Measurements from ENCODE around the gene SPNS2. TPM values are rescaled to one million over a fixed set of nuclear protein-coding genes. Genes with fewer than 3 reads are reported as not detected.

SPNS2 gene
- total and polyA plus RNA-seq, 9 donors, result 0.48 to 12.7 (median 4.2) TPM

DNA sequence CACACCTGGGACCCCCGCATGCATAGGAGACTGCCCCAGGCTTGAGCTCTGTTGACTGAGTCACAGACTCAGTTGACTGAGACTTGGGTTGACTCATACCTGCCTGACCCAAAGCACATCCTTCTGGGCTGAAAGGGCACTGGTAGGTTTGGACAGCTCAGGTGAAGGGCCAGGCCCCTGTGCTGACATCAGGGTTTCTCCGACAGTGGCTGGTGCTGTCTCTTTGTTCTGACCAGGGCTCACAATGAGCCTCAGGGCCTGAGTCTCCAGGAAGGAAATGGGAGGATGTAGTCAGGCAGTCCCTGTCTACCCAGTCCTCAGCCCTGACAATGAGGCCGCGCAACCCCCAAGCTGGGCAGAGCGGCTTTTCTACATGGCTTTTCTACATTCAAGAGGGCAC, 6.5 kb downstream of the SPNS2 start:
- TF ChIP-seq, protein P1, sequence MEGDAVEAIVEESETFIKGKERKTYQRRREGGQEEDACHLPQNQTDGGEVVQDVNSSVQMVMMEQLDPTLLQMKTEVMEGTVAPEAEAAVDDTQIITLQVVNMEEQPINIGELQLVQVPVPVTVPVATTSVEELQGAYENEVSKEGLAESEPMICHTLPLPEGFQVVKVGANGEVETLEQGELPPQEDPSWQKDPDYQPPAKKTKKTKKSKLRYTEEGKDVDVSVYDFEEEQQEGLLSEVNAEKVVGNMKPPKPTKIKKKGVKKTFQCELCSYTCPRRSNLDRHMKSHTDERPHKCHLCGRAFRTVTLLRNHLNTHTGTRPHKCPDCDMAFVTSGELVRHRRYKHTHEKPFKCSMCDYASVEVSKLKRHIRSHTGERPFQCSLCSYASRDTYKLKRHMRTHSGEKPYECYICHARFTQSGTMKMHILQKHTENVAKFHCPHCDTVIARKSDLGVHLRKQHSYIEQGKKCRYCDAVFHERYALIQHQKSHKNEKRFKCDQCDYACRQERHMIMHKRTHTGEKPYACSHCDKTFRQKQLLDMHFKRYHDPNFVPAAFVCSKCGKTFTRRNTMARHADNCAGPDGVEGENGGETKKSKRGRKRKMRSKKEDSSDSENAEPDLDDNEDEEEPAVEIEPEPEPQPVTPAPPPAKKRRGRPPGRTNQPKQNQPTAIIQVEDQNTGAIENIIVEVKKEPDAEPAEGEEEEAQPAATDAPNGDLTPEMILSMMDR (IDR thresholded peaks at IDR 0.05), result no peak
- TF ChIP-seq EP300 (IDR thresholded peaks at IDR 0.05) (no peak), POLR2A (IDR thresholded peaks at IDR 0.05) (no peak)
- Histone ChIP-seq H3K4me1 (ENCODE audit: insufficient read depth) (no peaks in the 10 kb centered on the region), H3K36me3 (no peaks in the 10 kb centered on the region), H3K9me3 (no peaks in the 10 kb centered on the region), H3K27me3 (no peaks in the 10 kb centered on the region), H3K27ac (no peak overlapping the region), H3K4me3 (no peak overlapping the region)
- 86 to 98% (median 93%) methylated on average over 5 of the region's 5 CpGs for WGBS, 3 donors
- DNase-seq, result no peak
- intact Hi-C loops (cut with DNase I), result no loop called here

DNA sequence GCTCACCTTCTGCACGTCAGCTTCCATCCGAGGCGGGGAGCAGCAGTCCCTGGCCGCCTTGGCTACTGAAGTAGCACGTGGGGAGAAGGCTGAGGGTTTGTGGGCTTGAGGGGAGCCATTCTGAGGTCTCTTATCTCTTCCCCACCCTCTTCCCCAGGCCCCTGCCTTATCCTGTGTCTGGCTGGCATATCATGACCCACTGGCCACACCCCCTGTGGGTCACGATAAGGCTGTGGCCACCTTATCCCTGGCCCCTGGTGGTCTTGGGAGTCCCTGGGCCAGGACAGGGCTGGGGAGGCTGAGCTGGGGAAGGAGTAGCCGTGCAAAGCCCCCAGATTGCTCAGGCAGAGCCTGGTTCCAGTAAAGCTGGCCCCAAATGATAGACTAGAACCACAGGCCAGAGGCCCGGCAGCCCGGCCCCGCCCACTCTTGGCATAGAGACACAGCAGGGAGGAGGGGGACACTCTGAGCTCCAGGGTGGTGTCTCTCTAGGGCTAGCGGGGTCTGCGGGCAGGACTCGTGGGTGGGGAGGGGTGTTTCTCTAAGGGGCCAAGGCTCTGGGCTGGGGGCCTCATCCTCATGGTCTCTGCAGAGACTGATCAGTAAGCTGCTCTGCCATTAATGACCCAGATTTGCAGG, 7.6 kb downstream of the SPNS2 start:
- no peaks in the 10 kb centered on the region for H3K36me3 ChIP-seq
- H3K4me1 ChIP-seq (ENCODE audit: insufficient read depth), result no peaks in the 10 kb centered on the region
- 54 to 63% (median 59%) methylated on average over 13 of the region's 13 CpGs for WGBS, 3 donors
- no peak overlapping the region for H3K27ac ChIP-seq
- H3K9me3 ChIP-seq, result no peaks in the 10 kb centered on the region
- H3K4me3 ChIP-seq, result no peak overlapping the region
- TF ChIP-seq POLR2A (IDR thresholded peaks at IDR 0.05), result no peak
- TF ChIP-seq, protein P1 (IDR thresholded peaks at IDR 0.05), result no peak
- no peak for DNase-seq
- intact Hi-C loops (cut with DNase I), result no loop called here
- H3K27me3 ChIP-seq, result no peaks in the 10 kb centered on the region

DNA sequence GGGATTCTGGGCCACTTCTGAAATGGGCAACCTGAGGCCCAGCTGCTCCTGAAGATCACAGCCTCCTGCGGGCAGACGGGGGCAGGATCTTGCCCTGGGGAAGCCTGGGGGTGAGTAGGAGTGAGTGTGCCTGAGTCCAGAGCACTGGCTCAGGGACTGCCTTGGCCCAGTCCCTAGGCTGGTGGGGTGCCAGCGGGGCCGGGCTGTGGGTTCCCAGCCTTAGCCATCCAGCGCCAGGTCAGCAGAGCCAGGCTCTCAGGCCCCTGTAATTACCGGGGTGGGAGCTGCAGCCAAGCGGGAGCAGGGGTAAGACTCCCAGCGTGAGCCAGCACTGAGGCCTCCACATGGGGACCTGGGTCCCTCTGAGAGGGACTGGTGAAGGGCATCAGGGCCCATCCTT, 8.2 kb downstream of the SPNS2 start:
- WGBS, 3 donors, result 85 to 91% (median 87%) methylated on average over 5 to 8 of the region's 8 CpGs
- H3K4me1 ChIP-seq (ENCODE audit: insufficient read depth), result no peaks in the 10 kb centered on the region
- intact Hi-C loops (cut with DNase I), result no loop called here

DNA sequence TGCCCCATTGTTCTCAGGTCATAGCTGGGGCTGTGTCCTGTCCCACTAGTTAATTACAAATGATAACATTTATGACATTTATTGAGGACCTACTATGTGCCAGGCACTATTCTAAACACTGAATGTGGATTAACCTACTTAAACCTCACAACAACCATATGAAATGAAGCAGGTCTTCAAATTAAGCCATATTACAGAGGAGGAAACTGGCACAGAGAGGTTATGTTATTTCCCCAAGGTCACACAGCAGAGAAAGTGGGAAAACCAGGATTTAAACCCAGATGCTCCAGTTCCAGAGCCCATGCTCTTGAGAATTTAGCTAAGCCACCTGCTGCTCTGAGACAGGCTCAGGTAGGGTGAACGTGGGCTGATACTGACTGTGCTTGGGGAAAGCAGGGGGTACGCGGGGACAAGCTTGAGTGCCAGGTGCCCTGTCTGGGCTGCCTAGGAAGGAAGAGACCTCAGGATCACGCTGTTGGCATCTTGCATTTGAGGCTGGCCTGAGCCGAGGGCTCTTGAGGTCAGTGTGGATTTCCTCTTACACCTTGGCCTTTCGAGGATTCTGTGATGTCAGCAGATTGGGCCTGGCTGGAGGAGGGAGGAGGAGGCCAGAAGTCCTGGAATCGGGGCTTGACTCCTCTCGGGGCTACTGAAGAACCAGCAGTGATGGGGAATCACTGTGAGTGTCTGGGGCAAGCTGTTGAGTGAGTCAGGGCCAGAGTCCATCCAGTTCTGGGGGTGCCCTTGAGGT, 8.9 kb downstream of the SPNS2 start:
- Histone ChIP-seq H3K9me3 (no peaks in the 10 kb centered on the region), H3K27me3 (no peaks in the 10 kb centered on the region), H3K4me1 (ENCODE audit: insufficient read depth) (no peaks in the 10 kb centered on the region), H3K27ac (no peak overlapping the region), H3K36me3 (no peaks in the 10 kb centered on the region), H3K4me3 (no peak overlapping the region)
- intact Hi-C loops (cut with DNase I), result no loop called here
- TF ChIP-seq POLR2A (IDR thresholded peaks at IDR 0.05) (no peak), EP300 (IDR thresholded peaks at IDR 0.05) (no peak)
- TF ChIP-seq, protein P1 (IDR thresholded peaks at IDR 0.05), result no peak
- DNase-seq, result no peak
- 82 to 89% (median 85%) methylated on average over 8 of the region's 8 CpGs for WGBS, 3 donors

More for the DNA sequence above, 8.2 kb downstream of the SPNS2 start:
- H3K27me3 ChIP-seq, result no peaks in the 10 kb centered on the region
- no peaks in the 10 kb centered on the region for H3K9me3 ChIP-seq
- H3K27ac ChIP-seq, result no peak overlapping the region
- TF ChIP-seq, protein P1 (IDR thresholded peaks at IDR 0.05), result no peak
- TF ChIP-seq POLR2A (IDR thresholded peaks at IDR 0.05), result no peak
- no peak for TF ChIP-seq EP300 (IDR thresholded peaks at IDR 0.05)
- no peaks in the 10 kb centered on the region for H3K36me3 ChIP-seq
- DNase-seq, result no peak
- no peak overlapping the region for H3K4me3 ChIP-seq
